ENCODE results near the gene ATP6V0A4.

GRCh38 chr7:138828302-138828701 is 30.3 kb upstream of the ATP6V0A4 start:
- no peak for TF ChIP-seq FOXK1 (CRISPR knock-in tag; IDR thresholded peaks at IDR 0.05)
- TF ChIP-seq ZMAT4 (CRISPR knock-in tag; IDR thresholded peaks at IDR 0.05): no peak
- no peak for TF ChIP-seq ZNF416 (CRISPR knock-in tag; IDR thresholded peaks at IDR 0.05)
